GM18520 (cell line): ENCODE data around the gene KIRREL3.

Experiments
- ATAC-seq: cut with Tn5 transposase; IDR thresholded peaks from one replicate; pipeline ENCODE4 v1.9.1; 2021; ENCODE audit not compliant: unreplicated experiment

KIRREL3 gene

DNA sequence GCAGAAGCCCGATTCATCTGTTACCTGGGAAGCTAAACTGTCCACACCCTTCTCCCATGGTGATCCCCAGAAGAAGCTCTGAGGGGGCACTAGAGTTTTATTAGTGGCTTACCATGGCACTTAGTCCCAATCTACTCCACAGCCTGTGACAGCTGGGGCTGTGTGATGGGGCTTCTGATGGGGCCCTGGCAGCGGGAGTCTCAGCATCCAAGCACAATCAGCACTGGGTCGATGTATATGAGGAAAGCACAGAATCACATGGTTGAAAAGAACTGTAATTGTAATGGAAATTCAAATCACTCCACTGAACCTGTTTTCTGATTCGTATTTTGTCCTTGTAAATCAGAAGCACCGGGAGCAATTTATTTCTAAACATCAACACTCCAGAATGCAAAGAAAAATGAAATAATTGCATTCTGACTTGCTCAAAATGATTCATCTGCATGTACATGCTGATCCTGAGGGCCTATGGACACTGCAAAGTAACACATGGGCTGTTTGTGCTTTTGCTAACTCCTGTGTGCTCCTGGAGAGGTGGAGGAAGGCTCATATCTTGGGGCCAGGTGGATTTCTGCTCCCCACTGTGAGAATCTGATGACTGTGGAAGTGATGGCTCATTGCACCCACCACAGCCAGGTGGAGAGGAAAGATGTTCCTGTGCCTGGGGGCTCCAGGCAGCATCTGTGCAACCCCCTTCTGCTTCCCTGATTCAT is 203.0 kb downstream of the KIRREL3 start:
- ATAC-seq, result no peak

DNA sequence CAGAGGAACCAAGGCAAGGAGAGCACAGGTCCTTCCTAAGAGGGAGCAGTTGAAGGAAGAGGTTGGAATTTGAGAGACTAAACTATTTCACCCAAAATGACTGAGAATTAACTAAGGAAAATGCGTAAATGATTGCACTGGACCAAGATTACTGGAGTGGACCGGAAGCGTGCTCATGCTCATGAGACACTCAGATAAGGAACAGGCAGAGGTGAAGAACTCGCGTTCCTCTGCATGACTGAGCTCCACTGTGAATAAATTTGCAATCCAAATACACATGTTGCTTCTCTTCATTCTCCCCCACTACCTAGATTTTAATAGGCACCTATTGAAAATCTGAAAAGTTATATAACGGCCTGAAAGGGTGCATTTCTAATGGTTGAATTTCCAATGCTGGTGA is 207.0 kb downstream of the KIRREL3 start:
- ATAC-seq, result no peak

DNA sequence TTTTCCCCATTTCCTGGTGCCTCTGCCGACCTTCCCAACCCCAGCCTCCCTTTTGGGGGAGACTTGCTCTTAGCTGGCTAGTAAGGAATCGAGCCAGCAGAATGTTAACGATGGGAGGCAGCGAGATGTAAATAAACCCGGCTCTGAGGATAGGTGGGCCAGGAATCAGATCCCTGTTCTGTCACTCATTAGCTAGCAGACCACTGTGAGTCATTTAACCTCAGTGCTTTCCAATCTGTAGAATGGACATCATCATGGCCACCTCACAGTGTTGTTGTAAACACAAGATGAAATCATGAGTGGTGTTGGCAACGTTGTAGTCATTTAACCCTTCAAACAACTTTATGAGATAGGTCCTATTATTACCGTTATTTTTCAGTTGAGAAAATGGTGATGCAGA is 208.6 kb downstream of the KIRREL3 start:
- ATAC-seq, result no peak

DNA sequence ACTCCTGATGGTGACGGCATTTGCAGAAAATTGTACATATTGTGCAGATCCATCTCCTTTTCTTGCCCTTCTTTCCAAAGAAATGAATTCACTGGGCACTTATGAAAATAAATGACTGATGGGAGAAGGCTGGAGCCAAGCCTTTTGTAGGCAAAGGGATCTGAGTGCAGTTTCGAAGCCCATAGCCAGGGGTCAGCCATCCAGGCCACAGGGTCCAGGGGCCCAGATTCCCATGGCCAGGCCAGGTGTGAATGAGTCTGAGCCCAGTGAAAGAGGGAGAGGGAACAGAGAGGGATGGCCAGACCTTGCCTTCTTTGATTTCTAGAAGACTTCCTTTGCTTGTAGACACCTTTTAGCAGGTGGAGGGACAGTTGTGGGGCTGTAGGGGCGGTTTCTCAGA is 209.1 kb downstream of the KIRREL3 start:
- no peak for ATAC-seq

- no peak for ATAC-seq
Observed at GRCh38 chr11:126790550-126791081, 210.0 kb downstream of the KIRREL3 start.

DNA sequence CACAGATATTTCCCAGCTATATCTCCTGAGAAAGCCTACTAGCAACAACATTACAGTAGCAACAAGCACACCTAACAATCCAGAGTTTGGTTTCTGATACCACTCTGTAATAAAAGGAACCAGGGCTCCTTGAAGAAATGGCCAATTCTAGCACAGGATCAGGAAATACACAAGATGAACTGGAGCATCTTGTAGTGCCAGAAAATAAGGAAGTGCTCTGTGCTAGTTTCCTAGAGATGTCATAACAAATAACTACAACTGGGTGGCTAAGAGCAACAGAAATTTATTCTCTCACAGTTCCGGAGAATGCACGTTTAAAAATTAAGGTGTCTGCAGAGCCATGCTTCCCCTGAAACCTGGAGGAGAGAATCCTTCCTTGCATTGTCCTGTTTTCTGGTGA is 217.8 kb downstream of the KIRREL3 start:
- ATAC-seq, result no peak

DNA sequence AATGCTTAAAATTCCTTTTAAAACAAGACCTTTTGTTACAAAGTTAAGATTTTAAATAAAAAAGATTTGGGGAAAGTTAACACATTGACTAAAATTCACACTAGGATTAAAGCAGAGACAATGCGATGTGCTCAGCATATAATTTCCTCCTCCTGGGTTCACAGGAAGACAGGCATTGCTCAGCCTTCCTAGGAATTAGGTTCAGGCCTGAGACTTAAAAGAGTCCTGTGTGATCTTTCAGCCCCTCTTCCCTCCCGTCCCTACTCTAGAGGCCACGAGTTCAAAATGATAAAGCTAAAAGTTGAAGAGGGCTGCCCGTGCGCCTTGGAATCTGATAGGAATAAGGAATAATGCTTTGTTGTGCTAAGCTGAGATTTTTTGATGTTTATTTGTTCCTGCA is 218.6 kb downstream of the KIRREL3 start:
- ATAC-seq, result no peak

DNA sequence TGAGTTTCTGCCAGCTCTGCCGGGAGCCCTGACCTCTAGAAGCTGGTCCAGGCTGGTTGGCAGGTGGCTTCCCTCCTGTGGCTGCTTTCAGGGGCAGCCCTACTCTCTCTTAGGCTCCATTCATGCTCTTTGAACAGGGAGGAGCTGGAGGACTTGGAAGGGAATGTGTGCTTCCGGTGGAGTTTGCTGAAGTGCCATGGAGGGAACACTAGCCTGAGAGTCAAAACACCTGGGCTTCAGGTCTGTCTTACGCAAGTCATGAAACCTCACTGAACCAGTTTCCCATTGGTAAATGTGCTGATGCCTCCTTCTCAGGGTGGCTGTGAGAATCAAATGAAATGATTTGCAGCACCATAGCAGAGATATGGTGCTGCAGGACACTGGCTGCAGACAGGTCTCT is 224.5 kb downstream of the KIRREL3 start:
- no peak for ATAC-seq

DNA sequence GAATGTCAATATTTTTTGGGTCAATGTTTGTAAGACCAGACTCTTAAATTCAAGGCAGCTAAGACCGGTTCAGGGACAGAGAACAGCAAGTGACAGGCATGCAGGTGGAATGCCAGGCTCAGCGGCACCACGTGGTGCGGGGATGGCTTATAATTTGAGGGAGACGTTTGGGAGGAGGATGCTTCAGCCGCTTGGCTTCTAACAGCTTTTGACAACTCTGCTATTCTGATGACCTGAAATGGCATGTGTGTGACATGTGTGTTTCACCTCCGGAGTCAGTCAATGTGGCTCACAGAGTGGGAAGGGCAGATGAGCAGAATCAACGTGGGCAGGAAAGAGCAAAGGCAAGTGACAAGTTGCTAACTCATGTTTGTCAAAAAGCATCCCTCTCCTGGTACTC is 228.3 kb downstream of the KIRREL3 start:
- ATAC-seq, result no peak

DNA sequence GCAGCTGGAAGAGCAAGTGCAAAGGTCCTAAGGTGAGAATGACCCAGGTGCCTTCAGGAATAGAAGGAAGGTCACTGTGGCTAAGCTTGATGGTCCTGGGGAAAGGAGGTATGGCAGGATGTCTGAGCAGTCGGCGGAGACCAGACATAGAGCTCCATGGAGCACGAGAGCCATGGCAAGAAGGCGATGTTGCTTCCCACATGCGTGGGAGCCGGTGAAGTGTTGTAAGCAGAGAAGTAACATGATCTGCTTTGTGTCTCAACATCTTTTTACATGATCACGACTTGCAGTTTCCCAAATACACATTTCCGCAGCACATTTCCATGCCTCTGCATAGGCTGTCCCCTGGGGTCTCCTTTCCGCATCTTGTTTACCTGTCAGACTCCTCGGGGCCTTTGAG is 231.9 kb downstream of the KIRREL3 start:
- ATAC-seq, result no peak

- ATAC-seq, result no peak
Observed at GRCh38 chr11:126766440-126766839, 234.1 kb downstream of the KIRREL3 start.

DNA sequence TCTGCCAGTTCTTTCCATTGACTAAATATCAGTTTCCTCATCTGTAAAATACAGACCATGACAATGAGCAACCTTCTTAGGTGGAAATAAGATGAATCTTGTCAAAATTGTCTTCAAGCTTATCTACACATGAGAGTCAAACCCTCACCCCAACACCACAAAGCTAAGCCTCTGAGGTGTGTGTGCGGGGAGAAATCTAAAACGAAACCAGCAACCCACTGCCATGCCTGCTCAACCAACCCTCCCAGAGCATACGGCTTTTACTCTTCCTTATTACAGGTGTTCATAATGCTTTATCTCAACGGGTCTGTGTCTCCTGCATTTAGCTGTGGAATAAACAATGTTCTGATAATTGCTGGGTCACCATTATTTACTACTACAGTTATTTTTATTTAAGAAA is 235.4 kb downstream of the KIRREL3 start:
- ATAC-seq, result no peak

DNA sequence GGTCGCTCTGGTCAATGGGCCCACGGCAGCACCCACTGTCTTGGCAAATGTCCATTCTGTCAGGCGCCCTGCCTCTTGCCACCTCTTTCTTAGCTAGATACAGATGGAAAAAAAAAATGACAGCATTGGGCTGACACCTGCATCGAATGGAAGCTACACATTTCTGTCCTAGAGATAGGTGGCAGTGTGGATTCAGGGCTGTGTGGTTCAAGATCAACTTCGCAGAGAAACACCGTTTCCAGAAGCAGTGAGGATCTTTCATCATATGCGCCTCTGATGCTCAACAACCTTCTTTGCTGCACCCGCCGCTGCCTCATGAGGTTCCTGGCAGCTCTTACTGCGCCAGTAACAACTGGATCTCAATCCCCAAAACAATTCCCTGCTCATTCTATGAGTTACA is 236.3 kb downstream of the KIRREL3 start:
- ATAC-seq, result no peak

DNA sequence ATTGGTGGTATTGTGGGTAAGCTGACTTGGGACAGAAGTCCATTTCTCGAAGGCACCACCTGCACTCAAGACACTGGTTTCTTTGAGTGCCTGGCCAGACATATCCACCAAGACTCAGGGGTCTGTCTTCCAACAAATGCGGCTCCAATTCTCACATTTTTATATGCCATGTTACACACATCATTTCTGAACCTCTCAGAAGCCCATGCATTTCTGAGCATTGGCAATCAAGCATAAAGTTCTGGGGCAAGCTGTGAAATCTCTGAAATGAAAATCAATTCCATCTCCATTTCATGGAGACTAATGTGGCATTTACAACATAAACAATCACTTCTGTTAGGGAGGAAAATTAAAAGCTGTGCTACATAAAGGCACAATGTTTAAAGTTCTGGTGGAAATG is 243.7 kb downstream of the KIRREL3 start:
- no peak for ATAC-seq

GRCh38 chr11:126756421-126756820 is 244.1 kb downstream of the KIRREL3 start:
- ATAC-seq, result no peak

DNA sequence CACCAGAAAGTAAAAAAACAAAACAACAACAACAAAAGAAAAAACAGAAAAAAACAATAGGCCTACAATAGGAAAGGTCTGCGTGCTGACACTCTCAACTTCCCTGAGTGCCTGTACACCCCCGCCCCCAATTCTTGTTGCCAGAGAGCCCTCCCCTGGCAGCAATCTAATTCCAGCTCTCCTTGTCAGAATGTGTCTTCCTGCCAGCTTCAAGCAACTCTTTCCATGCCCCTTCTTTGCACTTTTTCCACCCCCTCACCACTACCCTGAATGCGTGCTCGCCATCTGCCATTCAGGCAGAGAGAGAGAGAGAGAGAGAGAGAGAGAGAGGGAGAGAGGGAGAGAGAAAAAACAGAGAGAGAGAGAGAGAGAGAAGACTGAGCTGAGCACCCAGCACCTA is 245.0 kb downstream of the KIRREL3 start:
- ATAC-seq, result no peak

GRCh38 chr11:126754591-126755426 is 245.8 kb downstream of the KIRREL3 start:
- no peak for ATAC-seq

DNA sequence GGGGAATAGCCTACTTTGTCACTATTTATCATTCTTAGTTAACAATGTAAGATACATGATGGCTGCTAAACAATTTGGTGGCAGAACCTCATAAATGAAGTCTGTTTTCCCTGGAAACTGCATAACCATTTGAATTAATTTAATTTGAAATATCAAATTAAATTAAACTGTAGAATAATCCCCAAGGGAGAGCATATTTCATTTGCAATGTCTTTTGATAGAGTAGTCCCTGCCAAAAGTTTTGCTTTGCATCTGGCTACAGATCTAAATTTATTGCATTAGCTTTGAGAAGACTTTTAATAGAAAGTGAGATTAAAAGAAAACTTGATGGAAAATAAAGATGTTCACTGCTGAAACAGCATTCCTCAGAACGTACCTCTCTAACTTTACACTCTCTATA is 246.6 kb downstream of the KIRREL3 start:
- ATAC-seq, result no peak

GRCh38 chr11:126751242-126751641 is 249.3 kb downstream of the KIRREL3 start:
- ATAC-seq, result no peak

GRCh38 chr11:126748793-126749192 is 251.8 kb downstream of the KIRREL3 start:
- no peak for ATAC-seq

DNA sequence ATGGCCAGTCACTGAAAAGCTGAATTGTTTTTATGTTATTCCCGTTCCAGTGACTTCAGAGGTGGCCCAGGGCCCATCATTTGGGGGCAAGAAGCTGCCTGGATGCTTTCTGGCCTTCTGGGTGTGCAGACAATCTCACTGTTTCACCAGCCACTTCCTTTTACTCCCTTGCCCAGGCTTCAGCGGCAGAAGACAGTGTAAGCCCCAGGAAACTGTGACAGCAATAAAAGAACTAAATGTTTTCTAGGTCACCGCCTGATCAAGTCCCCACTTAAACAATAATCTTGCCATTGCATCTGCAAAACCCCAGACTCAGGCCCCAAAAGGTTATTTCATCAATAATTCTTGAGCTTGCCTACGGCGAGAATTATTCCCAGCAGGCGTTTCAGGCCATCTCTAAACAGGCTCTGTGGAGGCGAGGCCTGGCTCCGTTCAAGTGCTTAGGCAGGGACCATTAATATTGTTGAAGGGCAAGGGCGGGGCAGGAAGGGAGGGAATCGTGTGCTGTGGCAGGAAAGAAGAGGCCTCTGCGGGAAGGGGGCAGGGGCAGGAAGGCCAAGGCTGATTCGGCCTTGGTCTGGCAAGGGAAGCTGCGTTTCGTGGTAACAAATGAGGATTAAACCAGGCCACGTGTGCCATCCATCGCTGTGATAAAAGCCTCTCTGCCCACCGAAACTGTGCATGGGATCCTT is 252.3 kb downstream of the KIRREL3 start:
- no peak for ATAC-seq

DNA sequence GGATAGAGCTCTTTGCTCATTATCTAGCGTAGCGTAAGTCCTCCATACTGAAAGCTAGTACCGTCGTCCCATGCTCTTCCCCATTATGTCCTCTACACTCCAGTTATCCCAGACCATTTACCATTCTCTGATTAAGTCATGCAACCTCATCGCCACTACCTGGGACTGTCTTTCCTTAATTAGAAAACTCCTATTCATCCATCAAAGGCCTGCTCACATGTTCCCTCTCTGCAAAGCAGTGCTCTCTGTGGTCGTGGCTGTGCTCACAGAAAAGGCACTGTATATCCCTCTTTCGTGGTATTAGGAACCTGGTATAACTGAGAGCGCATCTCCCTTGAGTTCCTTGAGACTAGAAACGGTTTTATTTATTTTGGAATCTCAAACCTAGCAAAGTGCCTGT is 253.3 kb downstream of the KIRREL3 start:
- ATAC-seq, result no peak
